H1 (cell line): ENCODE data around the gene CISTR. TPM values are rescaled to one million over a fixed set of nuclear protein-coding genes. Genes with fewer than 3 reads are reported as not detected.
A peak's percentile ranks its signal among the peaks of the same experiment; 100 is the strongest.

Source experiments
- CTCF ChIA-PET: fragments of 300-600 bp; sonication (Branson Sonifier 250); formaldehyde crosslinking; loops from one replicate; lab custom pipeline; 2021; ENCODE audit not compliant: partially characterized antibody; lab: Charles Lee
- POLR2A ChIA-PET: fragments of 300-600 bp; sonication (Branson Sonifier 250); formaldehyde crosslinking; loops from one replicate; lab custom pipeline; 2021; ENCODE audit warnings: inconsistent platforms; ENCODE audit not compliant: partially characterized antibody; lab: Charles Lee
- DNase-seq, 2 experiments: peaks; one replicate each; pipeline versions ENCODE4 v3.0.0 to v3.0.0-alpha.2; 2010 to 2022; ENCODE audit warnings: low spot score in 2 of 2, low read depth in 1 of 2, mixed read lengths in 1 of 2
- FAIRE-seq: peaks from 2 replicates; lab custom pipeline; 2011; peaks lifted over from hg19 to GRCh38; lab: Jason Lieb, UNC
- H2AFZ ChIP-seq: 2 replicates; pipeline ENCODE4 v1.8.1; 2012; ENCODE audit warnings: low read length, inconsistent platforms
- H2AK5ac ChIP-seq: 2 replicates; pipeline ENCODE4 v1.6.1; 2013; ENCODE audit warnings: low read depth, low read length
- H2BK120ac ChIP-seq: replicated peaks from 2 replicates; pipeline ENCODE3; 2013; ENCODE audit warnings: low read depth, low read length, inconsistent platforms
- H2BK12ac ChIP-seq: 2 replicates; pipeline ENCODE4 v1.6.1; 2013; ENCODE audit warnings: low read depth, low read length
- H2BK15ac ChIP-seq: 2 replicates; pipeline ENCODE4 v1.6.1; 2013; ENCODE audit warnings: low read length
- H2BK20ac ChIP-seq: 2 replicates; pipeline ENCODE4 v1.6.1; 2013; ENCODE audit warnings: low read length
- H2BK5ac ChIP-seq: 2 replicates; pipeline ENCODE4 v1.6.1; 2013; ENCODE audit warnings: low read depth, low read length
- H3K14ac ChIP-seq: 2 replicates; pipeline ENCODE4 v1.6.1; 2013; ENCODE audit warnings: inconsistent platforms; ENCODE audit not compliant: insufficient read length
- H3K18ac ChIP-seq: 2 replicates; pipeline ENCODE4 v1.6.1; 2013; ENCODE audit warnings: low read length; ENCODE audit errors: extremely low read depth
- H3K23ac ChIP-seq: 2 replicates; pipeline ENCODE4 v1.6.1; 2013; ENCODE audit warnings: inconsistent platforms; ENCODE audit not compliant: insufficient read length
- H3K23me2 ChIP-seq: 2 replicates; pipeline ENCODE4 v1.6.1; 2013; ENCODE audit warnings: low read depth, low read length
- H3K27ac ChIP-seq: 2 replicates; pipeline ENCODE4 v1.6.1; 2011; ENCODE audit warnings: low read depth, low read length, inconsistent platforms
- H3K27me3 ChIP-seq, 4 experiments: replicated peaks in 1 of 4; 1 replicate in 1 of 4; 2 replicates in 3 of 4; pipeline versions ENCODE4 v1.6.1 to v1.8.1; 2011 to 2013; ENCODE audit warnings: low read length in 3 of 4, mild to moderate bottlenecking in 3 of 4, inconsistent platforms in 2 of 4, mixed read lengths in 2 of 4, moderate library complexity in 1 of 4; ENCODE audit not compliant: control insufficient read depth in 3 of 4, insufficient read depth in 3 of 4; ENCODE audit errors: extremely low read depth in 1 of 4
- H3K36me3 ChIP-seq, 4 experiments: 2 replicates each; pipeline versions ENCODE4 v1.6.1 to v1.8.1; 2011 to 2013; ENCODE audit warnings: mild to moderate bottlenecking in 4 of 4, low read length in 3 of 4, moderate library complexity in 2 of 4, control low read depth in 1 of 4, inconsistent platforms in 1 of 4; ENCODE audit not compliant: insufficient read depth in 4 of 4, control insufficient read depth in 2 of 4
- H3K4ac ChIP-seq: replicated peaks from 2 replicates; pipeline ENCODE3; 2013; ENCODE audit warnings: low read length, low read depth, mixed read lengths, inconsistent platforms; ENCODE audit not compliant: insufficient read length
- H3K4me1 ChIP-seq, 4 experiments: replicated peaks in 1 of 4; 1 replicate in 1 of 4; 2 replicates in 3 of 4; pipeline versions ENCODE4 v1.6.1 to v1.8.1; 2011 to 2013; ENCODE audit warnings: low read length in 3 of 4, inconsistent platforms in 2 of 4, mixed read lengths in 1 of 4; ENCODE audit not compliant: insufficient read depth in 4 of 4, control insufficient read depth in 3 of 4
- H3K4me2 ChIP-seq, 2 experiments: 2 replicates each; pipeline versions ENCODE4 v1.6.1 to v1.8.1; 2011 to 2013; ENCODE audit warnings: low read depth in 2 of 2, low read length in 2 of 2, control low read depth in 1 of 2, inconsistent platforms in 1 of 2, mild to moderate bottlenecking in 1 of 2; ENCODE audit not compliant: insufficient read depth in 1 of 2
- H3K4me3 ChIP-seq, 4 experiments: fragments of 200-600, 300-600 bp in 1 of 4; sonication (generic), shearing (Covaris generic), sonication (Bioruptor Twin) in 1 of 4; 2 replicates each; pipeline versions ENCODE4 v1.5.1 to v1.8.1; 2011 to 2016; ENCODE audit warnings: low read length in 4 of 4, low read depth in 3 of 4, control low read depth in 2 of 4, inconsistent platforms in 2 of 4, mild to moderate bottlenecking in 2 of 4, mixed read lengths in 1 of 4, moderate library complexity in 1 of 4; ENCODE audit not compliant: insufficient read depth in 2 of 4; ENCODE audit errors: extremely low read depth in 1 of 4
- H3K56ac ChIP-seq: replicated peaks from 2 replicates; pipeline ENCODE3; 2013; ENCODE audit warnings: low read depth, mild to moderate bottlenecking, mixed read lengths, low read length, inconsistent platforms; ENCODE audit not compliant: insufficient read length
- H3K79me1 ChIP-seq: 2 replicates; pipeline ENCODE4 v1.6.1; 2013; ENCODE audit warnings: low read depth, low read length, control low read depth
- H3K79me2 ChIP-seq, 2 experiments: 2 replicates each; pipeline versions ENCODE4 v1.6.1 to v1.8.1; 2012 to 2013; ENCODE audit warnings: low read length in 2 of 2, mild to moderate bottlenecking in 2 of 2, inconsistent platforms in 1 of 2; ENCODE audit not compliant: insufficient read depth in 2 of 2, control insufficient read depth in 1 of 2
- H3K9ac ChIP-seq, 4 experiments: replicated peaks in 1 of 4; 1 replicate in 1 of 4; 2 replicates in 3 of 4; pipeline versions ENCODE4 v1.6.1 to v1.8.1; 2011 to 2013; ENCODE audit warnings: low read depth in 3 of 4, low read length in 3 of 4, control low read depth in 2 of 4, mild to moderate bottlenecking in 2 of 4, moderate library complexity in 2 of 4, inconsistent platforms in 1 of 4; ENCODE audit errors: extremely low read depth in 1 of 4
- H3K9me3 ChIP-seq, 2 experiments: 2 replicates each; pipeline versions ENCODE4 v1.6.1 to v1.8.1; 2012 to 2013; ENCODE audit warnings: mild to moderate bottlenecking in 2 of 2, moderate library complexity in 2 of 2, control low read depth in 1 of 2, inconsistent platforms in 1 of 2, low read depth in 1 of 2, low read length in 1 of 2, mixed read lengths in 1 of 2; ENCODE audit not compliant: insufficient read depth in 2 of 2
- H4K20me1 ChIP-seq, 2 experiments: replicated peaks in 1 of 2; 2 replicates each; pipeline versions ENCODE3 to v1.8.1; 2011 to 2013; ENCODE audit warnings: inconsistent platforms in 2 of 2, low read length in 2 of 2, mild to moderate bottlenecking in 1 of 2; ENCODE audit not compliant: insufficient read depth in 2 of 2, control insufficient read depth in 1 of 2
- H4K5ac ChIP-seq: 2 replicates; pipeline ENCODE4 v1.6.1; 2013; ENCODE audit warnings: low read length, low read depth, mixed read lengths, inconsistent platforms; ENCODE audit not compliant: insufficient read length
- H4K8ac ChIP-seq: 2 replicates; pipeline ENCODE4 v1.8.0; 2013; ENCODE audit warnings: mild to moderate bottlenecking, moderate library complexity, low read length, inconsistent platforms; ENCODE audit not compliant: insufficient read depth; ENCODE audit errors: extremely low read depth
- H4K91ac ChIP-seq: replicated peaks from 2 replicates; pipeline ENCODE3; 2013; ENCODE audit warnings: low read length, mixed read lengths, inconsistent platforms; ENCODE audit not compliant: insufficient read length
- ASH2L ChIP-seq: fragments of 200-600, 300-600 bp; sonication (generic); IDR thresholded peaks from one replicate; pipeline ENCODE4 v1.7.1; 2017; ENCODE audit warnings: low read length
- EZH2 ChIP-seq: fragments of 200-600 bp; sonication (generic); IDR thresholded peaks from 2 replicates; pipeline ENCODE4 v1.7.1; 2012; ENCODE audit warnings: low read depth, mild to moderate bottlenecking, moderate library complexity, low read length, inconsistent platforms; ENCODE audit not compliant: severe bottlenecking
- SUZ12 ChIP-seq: fragments of 200-600 bp; sonication (generic); IDR thresholded peaks from 2 replicates; pipeline ENCODE4 v1.6.1; 2012; ENCODE audit warnings: mild to moderate bottlenecking, inconsistent platforms, low read length, moderate library complexity, mixed read lengths
- WGBS, 2 experiments: shearing (Covaris generic) in 1 of 2; methylation state at CpG; one replicate each; pipeline versions ENCODE4 v1.1.6 to v1.1.7; 2013 to 2015; ENCODE audit warnings: low lambda C conversion rate in 2 of 2, mixed read lengths in 2 of 2, inconsistent platforms in 1 of 2, low coverage in 1 of 2, missing lambda C conversion rate in 1 of 2; ENCODE audit not compliant: insufficient replicate concordance in 2 of 2, insufficient coverage in 1 of 2, insufficient read length in 1 of 2; ENCODE audit errors: extremely low coverage in 1 of 2, missing lambda C conversion rate in 1 of 2; 5-methylcytosine and 5-hydroxymethylcytosine counted together
- polyA plus RNA-seq, 7 experiments: library from polyadenylated mRNA; depleted of rRNA in 3 of 7; stranded (reverse) in 5 of 7; unstranded in 2 of 7; fragments of >200 nt in 5 of 7; fragments of 200-250 nt in 2 of 7; gene quantifications; 1 replicate in 5 of 7; 2 replicates in 1 of 7; 4 replicates in 1 of 7; pipeline versions ENCODE4 v1.2.1 to v1.2.3, GENCODE V29; 2011 to 2013; ENCODE audit warnings: missing spikeins in 2 of 7, mixed read lengths in 2 of 7
- total RNA-seq: library from RNA; stranded (reverse); fragmentation: NEBNext Ultra II Directional; extraction: Animal tissue kit (Norgen Biotek cat#: 25700); gene quantifications from 2 replicates; pipeline ENCODE4 v1.2.1, GENCODE V29; 2021

Gene CISTR
- total and polyA plus RNA-seq, 2 of the 8 experiments (the other 6 are each of a cell fraction or from before 2014, with no cell fraction given), result not detected

DNA sequence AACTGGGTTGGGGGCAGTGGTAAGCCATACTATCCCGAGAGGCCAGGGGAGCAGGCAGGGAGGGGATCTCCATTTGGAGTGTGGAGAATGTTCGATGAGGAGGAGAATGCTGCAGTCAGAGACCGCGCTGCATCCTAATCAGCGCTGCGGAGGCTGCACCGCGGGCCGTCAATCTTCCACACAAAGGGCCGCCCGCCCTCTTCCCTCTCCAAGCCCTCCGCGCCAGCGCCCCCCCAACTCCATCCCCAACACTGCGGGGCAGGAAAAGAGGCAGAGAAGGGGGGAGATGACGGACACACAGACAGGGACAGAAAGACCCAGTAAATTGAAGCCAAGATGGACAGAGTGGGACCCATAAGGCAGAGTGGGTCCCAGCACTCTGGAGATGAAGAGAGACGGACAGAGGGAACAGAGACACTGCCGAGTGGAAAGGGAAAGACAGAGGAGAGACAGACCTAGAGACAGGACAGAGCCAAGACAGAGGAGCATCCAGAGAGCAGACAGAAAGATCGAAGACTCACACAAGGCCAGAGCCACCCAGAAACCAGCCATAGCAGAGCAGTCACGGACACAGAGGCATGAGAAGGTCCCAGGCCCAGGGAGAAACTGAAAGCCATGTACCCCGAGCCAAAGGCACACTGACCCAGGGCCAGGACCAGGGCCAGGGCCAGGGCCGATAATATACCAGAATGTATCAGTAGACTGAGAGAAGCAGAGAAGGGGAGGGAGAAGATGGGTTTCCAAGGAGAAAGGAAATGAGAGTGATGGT, 3.5 kb downstream of the CISTR start:
- Histone ChIP-seq H3K79me1 (no peaks in the 10 kb centered on the region), H2AFZ (no peak overlapping the region), H3K79me2 (no peaks in the 10 kb centered on the region), H3K9me3 (no peaks in the 10 kb centered on the region), H3K18ac (no peak overlapping the region; the same call in 1 of the 2 replicates), H3K27me3 (peaks cover 59 to 87% (median 70%) of the 10 kb centered on the region in 4 experiments), H3K23ac (no peak overlapping the region), H3K4ac (no peak overlapping the region), H3K4me2 (peak overlapping the region; percentile 5 to 24; a peak in 3 of 4 replicates), H3K56ac (no peak overlapping the region), H2BK20ac (peak overlapping the region; percentile 72; the same call in 1 of the 2 replicates), H4K8ac (no peak overlapping the region; the same call in 1 of the 2 replicates), H3K36me3 (no peaks in the 10 kb centered on the region), H2BK15ac (peak overlapping the region; percentile 25; the same call in 1 of the 2 replicates), H3K27ac (no peak overlapping the region), H3K4me3 (peak overlapping the region in 1 of 4 experiments; percentile 32; a peak in 3 of 8 replicates), H4K5ac (no peak overlapping the region), H2BK5ac (no peak overlapping the region), H4K91ac (no peak overlapping the region), H3K14ac (no peak overlapping the region), H3K9ac (no peak overlapping the region), H3K23me2 (peaks cover 11% of the 10 kb centered on the region; the same call in 1 of the 2 replicates), H2BK120ac (no peak overlapping the region), H3K4me1 (peaks cover 0 to 22% (median 7%) of the 10 kb centered on the region in 4 experiments; a peak in 5 of 7 replicates), H4K20me1 (peaks cover 0 to 3% of the 10 kb centered on the region in 2 experiments), H2AK5ac (no peak overlapping the region; the same call in 1 of the 2 replicates), H2BK12ac (peak overlapping the region; percentile 87; the same call in 1 of the 2 replicates)
- ChIA-PET CTCF (interaction anchor here (0.9 to 21.0 kb wide), 11 partner anchors 7 to 205 kb away, joined by 3 to 531 read pairs (median 23); partner anchors contain the start of gene CALCOCO1), POLR2A (interaction anchor here (1.0 to 1.1 kb wide), 2 partner anchors 20 to 266 kb away, joined by 3 read pairs; no protein-coding TSS in a partner anchor)
- FAIRE-seq, result no peak
- no peak for TF ChIP-seq ASH2L
- TF ChIP-seq EZH2, result peak; percentile 72
- TF ChIP-seq SUZ12, result peak; percentile 87
- 20% methylated on average over 21 of the region's 22 CpGs; no CpG with 5 or more reads in 1 of the 2 experiments for WGBS, 2 experiments
- peak in 1 of 2 experiments; percentile 57 for DNase-seq
